CMK (cell line): ENCODE results near the gene EVA1C.
"Not testable (repeated sequence)": the region's sequence is repeated elsewhere in the genome, so short reads cannot be mapped to it uniquely, and the experiment has no call there.

Source experiments
- DNase-seq: peaks from one replicate; pipeline ENCODE4 v3.0.0-alpha.2; 2010; ENCODE audit warnings: low read depth

The EVA1C gene, protein sequence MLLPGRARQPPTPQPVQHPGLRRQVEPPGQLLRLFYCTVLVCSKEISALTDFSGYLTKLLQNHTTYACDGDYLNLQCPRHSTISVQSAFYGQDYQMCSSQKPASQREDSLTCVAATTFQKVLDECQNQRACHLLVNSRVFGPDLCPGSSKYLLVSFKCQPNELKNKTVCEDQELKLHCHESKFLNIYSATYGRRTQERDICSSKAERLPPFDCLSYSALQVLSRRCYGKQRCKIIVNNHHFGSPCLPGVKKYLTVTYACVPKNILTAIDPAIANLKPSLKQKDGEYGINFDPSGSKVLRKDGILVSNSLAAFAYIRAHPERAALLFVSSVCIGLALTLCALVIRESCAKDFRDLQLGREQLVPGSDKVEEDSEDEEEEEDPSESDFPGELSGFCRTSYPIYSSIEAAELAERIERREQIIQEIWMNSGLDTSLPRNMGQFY

DNA sequence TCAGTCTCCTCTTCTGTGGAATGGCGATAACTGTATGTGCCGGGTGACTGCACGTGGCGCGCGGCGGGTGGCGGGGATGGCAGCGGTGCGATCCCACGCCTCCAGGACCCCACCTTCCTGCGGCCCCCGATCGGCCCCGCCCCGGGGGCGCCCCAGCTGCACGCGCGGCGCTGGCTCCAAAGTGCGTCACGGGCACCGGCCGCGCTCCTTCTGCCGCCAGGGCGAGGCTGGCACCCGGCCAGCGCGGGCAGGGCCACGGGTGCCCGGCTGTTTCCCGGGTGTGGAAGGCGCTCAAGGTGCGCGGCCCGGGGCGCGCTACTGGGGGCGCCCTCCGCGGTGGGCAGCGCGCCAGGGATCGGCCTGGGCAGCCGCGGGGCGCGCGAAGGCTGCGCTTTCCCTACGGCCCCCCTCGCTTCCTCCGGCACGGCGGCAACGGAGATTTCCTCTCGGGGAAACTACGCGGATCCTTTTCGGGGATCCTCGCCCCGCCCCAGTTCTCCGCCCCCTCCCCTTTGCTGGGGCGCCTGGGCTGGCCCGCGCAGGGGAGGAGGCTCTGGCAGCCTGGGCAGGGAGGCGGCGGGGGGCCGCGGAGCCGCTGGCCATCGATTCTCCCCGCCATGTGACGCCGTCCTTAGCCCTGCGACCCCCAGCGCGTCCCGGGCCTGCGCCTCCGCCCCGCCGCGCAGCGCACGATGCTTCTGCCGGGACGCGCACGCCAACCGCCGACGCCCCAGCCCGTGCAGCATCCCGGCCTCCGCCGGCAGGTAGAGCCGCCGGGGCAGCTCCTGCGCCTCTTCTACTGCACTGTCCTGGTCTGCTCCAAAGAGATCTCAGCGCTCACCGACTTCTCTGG is at the start of gene EVA1C:
TSS of gene EVA1C (plus strand) at position 545 of the 853 bp plus-strand sequence. CDS start at position 693, 148 bp downstream.
- DNase-seq = no peak

DNA sequence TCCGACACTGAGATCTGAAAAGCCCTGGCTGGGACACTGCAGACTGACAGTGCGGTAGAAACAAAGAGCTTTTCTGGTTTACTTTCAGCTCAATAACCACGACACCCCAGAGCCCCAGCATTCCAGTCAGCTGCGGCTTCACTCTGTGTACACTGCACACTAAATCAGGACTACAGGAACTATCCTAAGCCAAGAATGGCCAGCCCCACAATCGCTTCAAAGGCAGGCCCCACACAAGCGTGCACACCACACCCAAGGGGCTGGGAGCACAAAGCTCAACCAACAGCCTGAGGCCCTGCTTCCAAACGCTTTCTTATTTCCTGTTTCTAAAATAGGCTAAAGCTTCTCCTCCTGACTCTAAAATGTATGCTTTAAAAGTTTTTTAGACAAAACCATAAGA is 48.1 kb upstream of the EVA1C start:
- DNase-seq = no peak

DNA sequence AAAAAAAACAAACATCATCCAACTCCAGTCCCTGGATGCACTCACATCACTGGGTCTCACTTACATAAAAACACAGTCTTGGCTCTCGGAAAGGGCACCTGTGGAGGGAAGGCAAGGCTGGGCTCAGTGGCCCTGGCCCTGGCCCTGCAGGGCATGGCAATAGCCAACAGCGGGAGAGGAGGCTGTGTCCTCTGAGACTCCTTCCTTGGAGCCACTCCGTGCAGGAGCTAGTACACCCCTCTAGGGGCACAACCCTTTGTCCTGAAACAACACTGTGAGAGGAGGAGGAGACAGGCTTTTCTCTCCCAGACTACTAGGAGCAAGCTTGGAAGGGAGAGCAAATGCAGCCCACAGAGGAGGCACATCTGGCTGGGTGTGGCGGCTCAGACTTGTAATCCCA is 47.7 kb upstream of the EVA1C start:
- no peak for DNase-seq

DNA sequence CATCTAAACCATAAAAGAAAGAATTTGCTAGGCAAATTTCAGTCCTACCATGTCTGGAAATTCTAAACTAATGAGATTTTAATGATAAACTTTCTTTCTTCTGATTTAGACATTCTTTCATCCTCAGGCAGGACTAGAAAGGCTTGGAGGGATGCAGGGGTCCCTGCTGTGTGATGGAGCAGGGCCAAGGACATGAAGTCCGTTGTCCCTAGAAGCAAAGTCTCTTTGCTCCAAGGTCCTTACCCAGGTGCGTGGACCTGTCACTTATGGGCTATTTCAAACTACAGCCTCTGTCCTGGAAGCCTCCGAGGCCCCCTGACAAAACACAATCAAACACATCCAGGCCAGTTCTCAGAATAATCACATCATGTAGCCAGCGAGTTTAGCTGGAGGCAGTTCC is 46.3 kb upstream of the EVA1C start:
- DNase-seq = no peak

DNA sequence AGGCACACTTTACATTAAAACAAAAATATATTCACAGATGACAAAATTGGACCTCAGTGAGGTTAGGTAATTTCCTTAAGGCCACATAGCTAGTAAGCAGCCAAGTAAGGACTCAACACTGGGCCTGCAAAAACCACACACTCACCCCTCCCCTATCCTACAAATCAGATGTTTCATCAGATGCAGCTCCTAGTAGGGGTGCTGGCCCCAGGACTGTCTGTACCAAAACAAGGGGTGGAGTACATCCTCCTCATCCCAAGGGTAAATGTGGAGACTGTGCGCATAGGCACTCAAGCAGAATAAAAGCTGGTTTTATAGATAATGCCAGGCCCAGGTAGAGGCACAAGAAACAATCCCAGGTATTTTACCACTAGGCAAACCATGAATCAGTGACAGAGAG is 45.3 kb upstream of the EVA1C start:
- DNase-seq = no peak

DNA sequence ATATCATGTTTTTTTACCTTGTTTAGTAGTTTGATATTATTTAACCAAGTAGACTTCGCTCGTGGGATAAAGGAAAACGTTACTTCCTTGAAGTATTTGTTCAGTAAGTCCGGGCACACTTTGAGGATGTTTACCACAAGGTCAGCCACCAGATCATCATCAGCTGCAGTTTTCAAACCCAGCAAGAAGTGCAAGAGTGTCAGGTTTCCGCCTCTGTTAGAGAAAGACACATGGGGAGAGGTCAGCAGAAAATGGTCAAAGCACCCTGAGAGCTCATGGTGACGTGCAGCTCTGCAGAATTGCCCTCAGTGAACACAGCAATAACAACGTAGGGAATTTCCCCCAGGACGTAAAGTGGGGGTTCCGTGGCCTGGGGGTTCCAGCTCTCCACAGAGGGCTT is 44.1 kb upstream of the EVA1C start:
- no peak for DNase-seq

DNA sequence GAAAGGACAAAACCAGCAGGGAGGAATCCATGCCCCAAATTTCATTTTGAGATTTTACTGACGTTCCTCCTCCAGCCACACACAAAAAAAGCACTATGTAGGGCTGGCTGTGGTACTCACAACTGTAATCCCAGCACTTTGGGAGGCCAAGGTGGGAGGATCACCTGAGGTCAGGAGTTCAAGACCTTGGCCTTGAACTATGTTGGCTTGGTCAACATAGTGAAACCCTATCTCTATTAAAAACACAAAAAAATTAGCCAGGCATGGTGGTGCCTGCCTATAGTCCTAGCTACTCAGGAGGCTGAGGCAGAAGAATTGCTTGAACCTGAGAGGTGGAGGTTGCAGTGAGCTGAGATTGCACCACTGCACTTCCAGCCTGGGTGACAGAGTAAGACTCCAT is 43.5 kb upstream of the EVA1C start:
- DNase-seq = not testable (repeated sequence)

DNA sequence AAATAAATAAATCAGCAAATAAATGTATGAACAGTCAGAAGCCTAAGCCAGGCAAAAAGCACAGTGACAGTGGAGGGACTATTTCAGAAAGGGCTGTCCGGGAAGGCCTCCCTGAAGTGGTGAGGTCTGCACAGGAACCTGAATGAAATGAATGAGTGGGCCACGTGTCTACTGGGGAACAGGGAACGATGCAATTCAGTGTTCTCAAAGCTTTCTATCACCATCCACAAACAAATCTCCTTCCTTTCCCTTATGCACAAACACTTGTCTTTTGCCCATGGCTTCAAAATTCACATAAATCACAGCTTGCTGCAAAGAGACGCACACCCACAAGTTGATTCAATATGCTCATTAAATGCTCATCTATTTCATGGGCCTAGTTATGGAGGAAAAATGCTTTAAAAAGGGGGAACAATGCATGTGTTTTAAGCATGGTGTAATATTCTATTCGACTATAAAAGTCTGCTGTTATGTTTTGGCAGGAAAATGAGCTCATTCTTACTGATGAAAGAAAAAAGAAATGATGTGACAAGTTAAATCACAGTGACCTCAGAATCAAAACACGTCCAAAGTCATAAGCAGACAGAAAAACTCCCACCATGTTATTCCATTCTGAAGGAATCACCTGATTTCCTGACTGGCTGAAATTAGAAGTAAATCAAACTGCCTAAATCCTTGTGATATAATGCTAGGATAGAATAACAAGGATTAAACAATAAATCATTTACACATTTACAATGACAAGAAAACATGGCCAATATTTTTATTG is 41.3 kb upstream of the EVA1C start:
- no peak for DNase-seq

DNA sequence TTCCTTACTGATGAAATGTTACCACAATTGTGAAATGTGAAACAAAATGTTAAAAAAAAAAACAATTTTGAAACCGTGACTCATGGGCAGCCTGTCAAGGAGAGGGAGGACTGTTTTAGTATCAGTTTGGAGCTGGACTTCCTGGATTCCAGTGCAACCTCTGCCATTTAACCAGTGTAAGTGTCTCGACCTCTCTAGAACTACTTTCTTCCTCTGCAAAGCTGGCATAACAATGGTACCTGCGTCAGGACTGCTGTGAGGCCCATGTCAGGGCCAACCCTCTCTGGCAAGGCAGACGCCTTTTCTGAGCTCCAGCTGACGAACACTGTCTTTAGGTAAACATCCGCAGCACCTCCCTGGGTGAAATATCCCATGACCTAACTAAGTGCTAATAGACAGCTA is 40.6 kb upstream of the EVA1C start:
- DNase-seq = no peak

DNA sequence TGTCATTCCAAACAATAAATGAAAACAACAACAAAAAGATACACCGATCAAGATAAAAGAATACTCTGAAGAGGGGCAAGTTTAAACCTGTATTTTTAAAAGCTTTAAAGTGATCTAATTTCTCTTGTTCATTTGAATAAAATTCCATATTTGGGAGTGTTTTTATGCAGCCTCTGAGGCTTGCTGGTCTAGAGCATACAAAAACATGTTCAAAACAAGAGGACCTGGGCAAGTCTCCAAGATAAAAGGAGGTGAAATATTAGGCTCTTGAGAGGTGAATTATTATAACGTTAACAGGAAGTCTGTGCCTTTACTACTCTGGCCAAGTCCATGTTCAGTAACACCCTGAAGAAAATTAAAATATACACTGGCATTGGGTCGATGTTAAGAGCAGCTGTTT is 39.8 kb upstream of the EVA1C start:
- no peak for DNase-seq

DNA sequence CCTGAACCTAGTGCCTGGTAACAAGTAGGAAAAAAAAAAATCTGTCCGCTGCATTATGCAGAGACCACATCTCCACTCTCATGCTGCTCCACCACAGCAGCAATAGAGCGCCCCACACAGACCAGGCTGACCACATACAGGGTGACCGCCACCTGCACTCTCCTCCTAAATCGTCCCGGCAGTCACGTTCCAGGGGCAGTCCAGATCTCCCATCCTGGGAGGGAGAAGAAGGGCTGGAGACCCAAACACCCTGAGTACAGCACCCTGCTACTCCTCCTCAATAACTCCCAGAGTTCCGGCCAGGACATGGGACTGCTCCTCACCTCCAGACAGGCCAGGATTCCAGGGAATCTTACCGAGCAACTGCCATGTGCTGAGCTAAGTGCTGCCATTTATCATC is 35.0 kb upstream of the EVA1C start:
- no peak for DNase-seq

DNA sequence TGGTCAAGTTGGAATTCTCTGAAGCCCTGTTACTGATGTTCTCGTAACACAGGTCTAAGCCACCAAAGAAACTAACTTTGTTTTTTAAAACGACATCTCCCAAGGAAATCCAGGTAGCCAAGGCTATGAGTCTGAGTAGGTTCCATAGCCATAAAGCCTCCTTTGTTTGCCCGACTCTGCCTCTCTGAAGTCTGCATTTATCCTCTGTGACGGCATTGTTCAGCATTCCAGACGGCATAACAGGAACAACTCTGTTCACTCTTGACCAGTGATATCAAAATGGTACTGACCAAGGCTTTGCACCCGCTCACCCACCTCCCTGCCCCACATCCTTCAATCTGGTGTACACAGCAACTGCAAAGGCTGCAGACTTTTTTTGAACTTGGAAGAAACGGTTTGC is 34.5 kb upstream of the EVA1C start:
- DNase-seq = no peak

DNA sequence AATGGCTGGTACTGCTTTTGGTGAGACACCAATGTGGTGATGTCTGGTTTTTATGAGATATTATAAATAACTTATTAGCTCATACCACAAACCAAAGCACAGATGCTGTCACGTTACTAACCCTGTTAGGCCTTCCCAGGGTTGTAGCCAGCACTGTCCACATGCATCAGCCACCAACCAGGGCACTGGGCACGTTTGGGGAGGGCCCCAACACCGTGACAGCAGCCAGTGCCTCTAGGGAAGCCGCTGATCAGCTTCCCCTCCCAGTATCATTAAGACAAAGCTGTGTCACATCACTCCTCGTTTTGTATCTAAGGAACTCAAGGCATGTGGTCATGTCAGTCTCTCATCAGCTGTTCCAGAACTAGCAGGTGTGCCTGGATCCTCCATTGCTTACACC is 33.5 kb upstream of the EVA1C start:
- DNase-seq = no peak

DNA sequence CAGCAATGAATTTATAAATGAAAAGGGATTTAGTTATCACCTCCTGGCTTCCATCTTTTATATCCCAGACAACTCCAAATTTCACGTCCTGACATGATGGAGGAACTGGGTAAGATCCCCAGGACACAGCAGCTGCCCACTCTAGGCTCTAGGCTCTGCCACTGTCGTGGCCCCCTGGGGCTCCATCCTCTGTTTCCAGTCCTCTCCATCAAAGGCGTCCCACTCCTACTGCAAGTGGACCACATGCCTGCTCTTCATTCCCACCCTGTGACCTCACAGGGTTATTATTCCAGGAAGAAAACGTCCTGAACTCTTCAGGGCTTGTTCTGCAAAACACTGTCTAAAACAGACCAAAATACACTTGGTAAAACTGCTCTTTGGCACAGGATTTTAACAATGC is 31.6 kb upstream of the EVA1C start:
- no peak for DNase-seq

DNA sequence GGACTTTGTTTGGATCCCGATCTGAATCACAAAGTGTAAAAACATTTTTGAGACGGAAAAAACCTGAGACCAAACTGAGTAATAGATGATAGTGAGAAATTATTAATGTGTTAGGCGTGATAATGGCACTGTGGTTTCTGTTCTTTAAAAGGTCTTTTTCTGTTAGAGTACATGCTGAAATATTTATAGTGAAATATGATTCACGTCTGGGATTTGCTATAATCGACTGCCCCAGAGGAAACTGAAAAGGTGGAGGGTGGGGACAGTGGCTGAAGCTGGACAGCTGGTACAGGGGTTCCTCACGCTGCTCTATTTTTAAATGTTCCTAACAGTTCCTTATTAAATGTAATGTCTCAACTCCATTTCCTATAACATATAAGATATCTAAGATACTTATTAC is 30.9 kb upstream of the EVA1C start:
- no peak for DNase-seq

DNA sequence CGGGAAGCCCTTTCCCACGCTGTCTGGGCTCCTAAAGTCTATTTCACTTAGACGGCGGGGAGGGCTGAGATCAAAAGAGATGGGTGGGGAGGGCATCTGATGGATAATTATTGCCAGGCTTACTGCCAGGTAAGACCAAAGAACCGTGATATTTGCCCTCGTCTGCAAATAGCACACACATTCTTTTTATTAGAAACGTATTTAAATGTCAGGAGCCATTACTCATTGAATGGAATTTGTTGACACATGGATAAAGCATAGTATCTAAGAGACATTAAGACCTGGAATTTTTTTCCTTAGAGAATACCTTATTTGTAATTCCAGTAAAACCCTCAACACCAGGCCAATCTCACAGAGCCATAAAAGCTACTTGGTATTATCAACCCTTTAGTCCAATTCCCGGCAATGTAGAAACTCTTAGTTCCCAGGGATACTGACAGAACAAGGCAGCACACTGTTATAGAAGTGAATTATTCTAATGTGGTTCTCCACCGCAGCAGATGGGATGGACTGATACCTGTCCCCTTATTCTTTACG is 30.3 kb upstream of the EVA1C start:
- DNase-seq = no peak

DNA sequence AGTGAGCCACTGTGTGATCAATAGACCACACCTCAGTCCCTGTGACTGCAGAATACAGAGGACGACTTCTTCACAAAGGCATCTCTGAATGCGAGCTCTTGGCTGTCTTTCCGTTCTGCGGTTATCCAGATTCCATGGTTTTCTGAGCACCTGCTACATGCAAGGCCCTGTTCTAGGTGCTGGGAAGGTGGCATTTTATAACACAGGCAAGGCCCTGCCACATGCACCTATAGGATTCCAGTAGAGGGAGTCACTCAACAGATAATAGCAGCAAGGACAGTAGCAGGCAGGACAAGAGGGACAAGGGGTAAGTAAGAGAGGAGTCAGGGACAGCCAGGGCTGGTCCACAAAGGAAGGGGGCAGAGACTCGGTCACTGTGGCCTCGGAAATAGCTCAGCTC is 28.7 kb upstream of the EVA1C start:
- no peak for DNase-seq

DNA sequence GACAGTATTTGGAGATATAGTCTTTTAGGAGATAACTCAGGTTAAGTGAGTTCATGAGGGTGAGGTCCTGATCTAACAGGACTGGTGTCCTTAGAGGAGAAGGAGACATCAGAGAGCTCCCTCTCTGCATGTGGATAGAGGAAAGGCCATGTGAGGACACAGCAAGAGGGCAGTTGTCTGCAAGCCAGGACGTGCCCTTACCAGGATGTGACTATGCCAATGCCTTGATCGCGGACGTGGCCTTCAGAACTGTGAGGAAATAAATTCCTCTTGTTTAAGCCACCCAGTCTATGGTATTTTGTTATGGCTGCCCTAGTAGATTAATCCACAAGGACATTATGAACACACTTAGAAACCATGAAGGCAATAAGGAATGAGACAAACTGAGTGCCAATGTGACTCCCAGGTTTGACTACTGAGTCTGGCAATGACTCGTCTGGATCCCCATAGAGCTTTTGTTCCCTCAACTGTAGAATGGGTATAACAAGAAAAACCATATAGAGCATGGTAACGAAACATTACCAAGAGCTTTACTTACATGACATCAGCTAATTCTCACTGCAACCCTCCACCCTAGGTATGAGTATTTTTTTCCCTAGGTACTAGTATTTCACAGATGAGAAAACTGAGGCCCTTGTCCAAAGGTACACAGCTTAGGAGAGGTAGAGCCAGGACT is 26.2 kb upstream of the EVA1C start:
- no peak for DNase-seq

DNA sequence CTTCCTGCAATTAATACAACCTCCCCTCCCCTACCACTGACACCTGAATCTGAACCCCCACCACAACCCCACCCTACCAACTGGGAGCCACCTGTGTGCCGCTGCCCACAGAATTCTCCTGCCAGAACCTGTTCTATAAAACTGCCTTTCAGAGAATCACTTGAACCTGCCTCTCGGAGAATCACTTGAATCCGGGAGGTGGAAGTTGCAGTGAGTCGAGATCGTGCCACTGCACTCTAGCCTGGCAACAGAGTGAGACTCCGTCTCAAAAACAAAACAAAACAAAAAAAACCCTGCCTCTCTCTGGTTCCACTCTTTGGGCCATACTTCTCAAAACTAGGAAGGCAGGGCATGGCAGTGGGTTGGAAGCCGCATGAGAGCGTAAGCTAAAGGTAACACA is 25.4 kb upstream of the EVA1C start:
- no peak for DNase-seq

DNA sequence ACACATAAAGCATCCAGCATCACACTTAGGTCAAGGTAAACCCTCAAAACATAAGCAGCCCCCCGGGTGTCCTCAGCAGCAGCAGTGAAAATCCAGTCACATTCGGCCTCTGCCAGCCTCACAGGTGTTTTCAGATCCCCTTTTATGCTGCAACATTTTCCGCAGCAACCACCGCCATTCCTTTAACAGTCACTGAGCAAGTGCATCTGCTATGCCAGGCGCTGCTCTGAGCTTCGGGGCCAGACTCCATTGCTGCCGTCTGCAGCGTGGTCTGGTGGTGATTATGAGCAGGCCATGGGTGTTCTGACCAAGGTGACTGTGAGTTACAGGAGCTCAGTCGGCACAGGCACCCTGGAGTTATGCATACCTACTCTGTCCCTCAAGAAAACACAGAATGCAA is 24.2 kb upstream of the EVA1C start:
- no peak for DNase-seq

DNA sequence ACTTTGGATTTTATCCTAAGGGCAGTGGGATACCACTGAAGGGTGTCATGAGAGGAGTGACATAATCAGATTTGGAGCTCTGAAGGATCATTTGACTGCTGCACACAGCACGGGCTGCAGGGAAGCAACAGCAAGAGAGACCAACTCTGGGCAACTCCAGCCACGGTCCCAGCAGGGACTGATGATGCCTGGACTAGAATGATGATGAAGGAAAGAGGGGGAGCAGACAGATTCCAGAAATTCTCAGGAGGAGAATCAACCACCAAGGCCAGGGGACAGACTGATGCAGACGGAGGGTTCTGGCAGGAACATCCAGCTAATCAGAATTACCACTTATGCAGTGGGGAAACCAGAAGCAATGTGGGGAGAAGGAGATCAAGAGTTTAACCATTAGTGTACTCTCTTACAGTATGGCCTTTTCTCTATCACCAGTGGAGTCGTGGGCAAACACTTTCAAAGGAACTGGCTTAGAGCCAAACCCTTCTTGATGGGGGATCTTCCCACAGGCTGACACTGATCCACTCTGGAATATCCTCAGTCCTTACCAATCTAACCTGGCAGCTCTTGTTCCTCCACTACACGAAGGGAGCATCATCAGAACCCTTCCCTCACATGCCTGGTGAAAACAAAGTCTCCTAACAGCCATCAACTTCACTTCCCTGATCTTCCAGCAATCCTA is 23.0 kb upstream of the EVA1C start:
- DNase-seq = no peak
